Stimulated activated effector memory CD8-positive, alpha-beta T cell treated with anti-CD3 and anti-CD28 coated beads, Interleukin-12 subunit alpha, Interleukin-12 subunit beta, amount 100 ng/mL, for 72 hours (primary cell): Measurements from ENCODE around the gene KCTD13.

Experiments
- ATAC-seq: fragments of 150-1000 bp; cut with Tn5 transposase; 2 replicates; pipeline ENCODE4 v1.10.0; 2021
- DNase-seq, 2 donors: peaks; one replicate each; pipeline ENCODE4 v3.0.0; 2021 to 2022; ENCODE audit warnings: low spot score in 2 of 2
- H3K27ac Mint-ChIP-seq: one replicate; pipeline ENCODE4 v1.8.0; 2022; ENCODE audit warnings: mild to moderate bottlenecking, mixed read lengths
- H3K36me3 Mint-ChIP-seq: one replicate; pipeline ENCODE4 v1.8.0; 2022; ENCODE audit warnings: mild to moderate bottlenecking, mixed read lengths
- H3K4me1 Mint-ChIP-seq: one replicate; pipeline ENCODE4 v1.8.0; 2022; ENCODE audit warnings: mixed read lengths
- H3K4me3 Mint-ChIP-seq: one replicate; pipeline ENCODE4 v1.8.0; 2022; ENCODE audit warnings: mild to moderate bottlenecking, mixed read lengths
- H3K9me3 Mint-ChIP-seq: one replicate; pipeline ENCODE4 v1.8.0; 2022; ENCODE audit warnings: mixed read lengths

KCTD13 gene, protein sequence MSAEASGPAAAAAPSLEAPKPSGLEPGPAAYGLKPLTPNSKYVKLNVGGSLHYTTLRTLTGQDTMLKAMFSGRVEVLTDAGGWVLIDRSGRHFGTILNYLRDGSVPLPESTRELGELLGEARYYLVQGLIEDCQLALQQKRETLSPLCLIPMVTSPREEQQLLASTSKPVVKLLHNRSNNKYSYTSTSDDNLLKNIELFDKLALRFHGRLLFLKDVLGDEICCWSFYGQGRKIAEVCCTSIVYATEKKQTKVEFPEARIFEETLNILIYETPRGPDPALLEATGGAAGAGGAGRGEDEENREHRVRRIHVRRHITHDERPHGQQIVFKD

DNA sequence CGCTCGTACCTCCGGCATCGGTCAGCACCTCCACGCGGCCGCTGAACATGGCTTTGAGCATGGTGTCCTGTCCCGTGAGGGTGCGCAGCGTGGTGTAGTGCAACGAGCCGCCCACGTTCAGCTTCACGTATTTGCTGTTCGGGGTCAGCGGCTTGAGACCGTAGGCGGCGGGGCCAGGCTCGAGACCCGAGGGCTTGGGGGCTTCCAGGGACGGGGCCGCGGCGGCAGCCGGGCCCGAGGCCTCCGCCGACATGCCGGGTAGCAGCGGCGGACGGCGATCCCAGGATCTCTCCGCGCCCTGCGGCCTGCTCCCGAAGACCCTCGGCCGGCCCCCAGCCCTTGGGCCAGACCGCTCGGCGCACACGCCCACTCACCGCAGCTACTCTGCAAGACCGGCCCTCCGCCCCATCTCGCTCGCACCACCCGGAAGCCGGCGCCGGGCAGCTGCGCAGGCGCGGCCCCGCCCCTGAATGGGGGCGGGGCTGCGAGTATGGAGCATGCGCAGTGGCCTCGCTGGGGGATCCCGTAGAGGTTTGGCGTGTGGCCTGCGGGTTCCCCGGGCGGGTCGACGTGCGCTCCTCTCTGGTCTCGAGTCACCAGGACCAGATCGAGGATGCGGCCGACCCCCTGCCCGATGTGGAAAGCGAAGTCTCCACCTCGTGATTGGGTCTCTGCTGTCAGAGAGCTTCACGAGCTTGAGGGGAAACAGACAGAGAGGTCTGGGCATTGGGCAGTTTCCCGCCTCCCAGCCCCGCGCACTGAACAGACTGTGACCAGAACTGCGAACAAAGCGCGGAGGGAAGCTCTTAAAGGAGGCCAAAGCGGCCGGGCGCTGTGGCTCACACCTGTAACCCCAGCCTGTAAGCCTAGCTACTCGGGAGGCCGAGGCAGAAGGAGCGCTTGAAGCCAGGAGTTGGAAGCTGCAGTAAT is at the start of gene KCTD13:
TSS of gene KCTD13 (minus strand) at position 446 of the 930 bp plus-strand sequence. CDS start at position 253, 193 bp downstream.
- ATAC-seq (peak; percentile 93), DNase-seq (peak; percentile 98 to 99)

DNA sequence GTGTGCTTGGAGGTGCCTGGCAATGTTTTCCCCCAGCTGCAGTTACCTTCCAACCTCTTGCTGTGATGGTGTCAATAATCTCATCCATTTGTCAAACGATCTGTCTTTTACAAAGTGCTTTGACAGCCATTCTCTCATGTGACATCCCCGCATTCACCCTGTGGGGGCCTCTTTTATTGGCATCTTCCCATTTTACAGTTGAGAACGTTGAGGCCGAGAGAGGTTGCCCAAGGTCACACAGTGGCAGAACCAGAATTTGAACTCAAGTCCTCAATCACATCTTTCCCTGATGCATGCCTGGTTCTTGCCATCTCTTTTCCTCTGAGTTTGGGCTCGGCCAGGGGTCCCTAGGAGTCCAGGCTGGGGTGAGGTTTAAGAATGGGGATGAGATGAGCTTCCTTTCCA is 49.1 kb upstream of the KCTD13 start:
- Mint-ChIP-seq H3K9me3 (no peaks in the 10 kb centered on the region), H3K4me3 (peak overlapping the region; percentile 97), H3K4me1 (peaks cover 49% of the 10 kb centered on the region), H3K27ac (peak overlapping the region; percentile 95), H3K36me3 (peaks cover 54% of the 10 kb centered on the region)
- DNase-seq: no peak
- ATAC-seq: no peak

More for the DNA sequence above, at the start of gene KCTD13:
- peaks cover 40% of the 10 kb centered on the region for H3K4me1 Mint-ChIP-seq
- peak within 1 kb of the TSS; percentile 93 for H3K27ac Mint-ChIP-seq
- peak within 1 kb of the TSS; percentile 91 for H3K4me3 Mint-ChIP-seq
- no peaks in the 10 kb centered on the region for H3K9me3 Mint-ChIP-seq
- H3K36me3 Mint-ChIP-seq: peaks cover 50% of the 10 kb centered on the region

DNA sequence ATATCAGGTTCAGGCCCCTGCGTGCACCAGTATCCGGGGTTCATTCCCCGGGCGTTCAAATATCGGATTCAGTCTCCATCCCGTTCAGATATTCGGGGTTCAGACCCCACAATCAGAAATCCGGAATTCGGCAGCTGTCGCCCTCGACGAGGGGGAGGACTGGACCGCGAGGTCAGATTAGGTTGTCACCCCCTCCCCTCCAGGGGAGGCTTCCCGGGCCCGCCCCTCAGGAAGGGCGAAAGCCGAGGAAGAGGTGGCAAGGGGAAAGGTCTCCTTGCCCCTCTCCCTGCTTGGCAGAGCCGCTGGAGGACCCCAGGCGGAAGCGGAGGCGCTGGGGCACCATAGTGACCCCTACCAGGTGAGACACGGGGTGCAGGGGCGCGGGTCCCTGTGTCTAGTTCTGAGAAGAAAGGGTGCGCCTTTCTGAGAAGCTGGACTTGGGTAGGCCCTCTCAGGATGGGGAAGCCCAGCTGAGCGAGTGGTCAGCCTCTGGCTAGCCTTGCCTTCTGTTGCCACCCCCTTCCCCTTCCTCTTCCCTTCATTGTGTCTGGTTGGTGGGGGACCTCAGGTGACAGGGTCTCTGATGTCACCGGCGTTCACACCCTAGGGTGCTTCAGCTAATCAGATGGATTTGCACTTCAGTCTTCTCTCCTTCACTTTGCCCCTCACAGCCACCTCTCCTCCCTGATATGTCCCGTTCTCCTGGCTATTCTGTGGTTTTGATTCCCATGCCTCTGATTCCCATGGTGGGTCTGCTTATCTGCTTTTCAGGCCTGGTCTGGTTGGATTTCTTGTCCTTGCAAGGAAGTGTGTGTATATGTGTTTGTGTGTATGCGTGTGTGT is 48.5 kb upstream of the KCTD13 start:
- DNase-seq: no peak

DNA sequence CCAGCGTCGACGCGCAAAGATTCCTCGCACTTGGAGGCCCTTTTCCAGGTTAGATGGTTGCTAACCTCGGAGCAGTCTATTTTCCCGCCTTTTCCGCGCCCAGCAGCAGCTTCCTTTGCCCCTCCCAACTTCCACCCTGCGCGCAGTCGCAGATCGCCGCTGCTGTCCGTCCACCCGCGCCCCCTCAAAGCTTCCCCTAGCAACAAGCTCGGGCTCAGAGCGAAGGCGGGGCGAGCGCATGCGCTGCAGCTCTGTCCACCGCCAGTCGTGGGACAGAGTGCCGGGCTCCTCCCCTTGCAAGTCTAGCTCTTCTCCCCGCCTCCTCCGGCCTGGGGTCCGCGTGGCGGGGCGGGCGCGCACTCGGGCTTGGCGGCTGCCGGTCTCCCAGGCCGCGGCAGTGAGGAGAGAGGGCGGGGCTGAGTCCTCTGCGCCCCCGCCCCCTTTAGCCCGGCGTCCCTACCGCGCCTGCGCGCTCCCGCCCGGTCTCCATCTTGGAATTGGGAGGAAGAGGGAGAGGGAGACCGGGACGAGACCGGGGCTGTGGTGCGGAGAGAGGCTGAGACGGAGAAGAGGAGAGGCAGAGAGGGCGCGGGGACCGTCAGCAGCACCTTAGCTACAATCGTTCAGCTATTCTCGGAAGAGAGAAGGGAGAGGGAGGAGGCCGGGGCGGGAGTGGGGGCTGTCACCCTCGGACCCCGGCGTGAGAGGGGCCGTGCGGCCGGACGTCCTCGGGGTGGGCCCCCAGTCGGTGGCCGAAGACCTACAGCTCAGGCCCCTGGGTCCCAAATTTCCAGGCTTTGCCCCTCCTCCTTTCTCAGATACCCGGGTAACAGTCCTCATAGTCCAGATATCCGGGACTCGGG is 47.6 kb upstream of the KCTD13 start, which contains the start of gene TAOK2:
TSS of gene TAOK2 (plus strand) at position 485 of the 863 bp plus-strand sequence. CDS start 3,905 bp downstream, outside the sequence.
- ATAC-seq (peak; percentile 98), DNase-seq (peak; percentile 92 to 99)
- Mint-ChIP-seq H3K9me3 (no peaks in the 10 kb centered on the region), H3K36me3 (peaks cover 52% of the 10 kb centered on the region), H3K4me1 (peaks cover 40% of the 10 kb centered on the region), H3K4me3 (peak within 1 kb of the TSS; percentile 97), H3K27ac (peak within 1 kb of the TSS; percentile 95)

More for the DNA sequence above, 48.5 kb upstream of the KCTD13 start:
- peaks cover 47% of the 10 kb centered on the region for H3K4me1 Mint-ChIP-seq
- H3K36me3 Mint-ChIP-seq: peaks cover 52% of the 10 kb centered on the region
- H3K4me3 Mint-ChIP-seq: peak overlapping the region; percentile 97
- no peak for ATAC-seq
- no peaks in the 10 kb centered on the region for H3K9me3 Mint-ChIP-seq
- H3K27ac Mint-ChIP-seq: peak overlapping the region; percentile 95

DNA sequence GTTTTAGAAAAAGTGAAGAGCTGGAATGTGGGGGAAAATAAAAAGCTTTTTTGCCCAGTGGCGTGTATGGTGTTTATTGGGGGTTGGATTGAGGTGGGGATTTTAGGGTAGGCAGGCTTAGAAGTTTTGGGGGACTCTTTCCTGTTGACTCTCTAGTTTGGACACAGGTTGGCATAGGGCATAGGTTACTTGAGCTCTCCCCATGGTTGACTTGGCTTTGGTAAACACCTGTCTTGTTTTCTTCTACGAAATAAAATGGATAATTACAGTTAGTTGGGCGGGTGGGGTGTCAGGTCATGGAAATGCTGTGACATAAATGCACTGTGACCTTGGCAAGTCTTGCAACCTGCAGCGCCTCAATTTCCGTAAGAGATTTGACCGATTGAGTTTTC is 47.0 kb upstream of the KCTD13 start:
- Mint-ChIP-seq H3K36me3 (peaks cover 53% of the 10 kb centered on the region), H3K27ac (peak overlapping the region; percentile 95), H3K4me3 (peak overlapping the region; percentile 97), H3K4me1 (peaks cover 40% of the 10 kb centered on the region), H3K9me3 (no peaks in the 10 kb centered on the region)
- ATAC-seq: no peak
- DNase-seq: no peak

DNA sequence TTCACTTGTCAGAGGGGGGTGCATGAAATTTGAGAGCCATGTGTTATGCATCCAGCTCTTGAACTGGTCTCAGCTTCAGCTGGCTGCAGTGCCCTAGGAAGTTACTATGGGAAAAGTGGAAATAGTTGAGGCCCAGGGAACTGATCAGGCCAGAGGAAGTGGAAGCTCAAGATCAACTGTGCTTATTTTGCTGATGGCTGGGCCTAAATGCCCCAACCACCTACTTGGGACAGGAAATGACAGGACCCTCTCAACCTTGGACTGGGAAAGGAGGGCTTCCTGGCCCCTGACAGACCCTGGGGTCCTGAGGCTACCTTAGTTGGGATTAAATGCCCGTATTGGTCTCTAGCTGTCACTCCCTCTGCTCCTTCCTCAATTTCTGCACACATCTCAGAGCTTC is 46.5 kb upstream of the KCTD13 start:
- H3K4me3 Mint-ChIP-seq: peak overlapping the region; percentile 97
- DNase-seq: no peak
- peaks cover 58% of the 10 kb centered on the region for H3K36me3 Mint-ChIP-seq
- H3K4me1 Mint-ChIP-seq: peaks cover 37% of the 10 kb centered on the region
- no peak for ATAC-seq
- H3K9me3 Mint-ChIP-seq: no peaks in the 10 kb centered on the region
- peak overlapping the region; percentile 95 for H3K27ac Mint-ChIP-seq

DNA sequence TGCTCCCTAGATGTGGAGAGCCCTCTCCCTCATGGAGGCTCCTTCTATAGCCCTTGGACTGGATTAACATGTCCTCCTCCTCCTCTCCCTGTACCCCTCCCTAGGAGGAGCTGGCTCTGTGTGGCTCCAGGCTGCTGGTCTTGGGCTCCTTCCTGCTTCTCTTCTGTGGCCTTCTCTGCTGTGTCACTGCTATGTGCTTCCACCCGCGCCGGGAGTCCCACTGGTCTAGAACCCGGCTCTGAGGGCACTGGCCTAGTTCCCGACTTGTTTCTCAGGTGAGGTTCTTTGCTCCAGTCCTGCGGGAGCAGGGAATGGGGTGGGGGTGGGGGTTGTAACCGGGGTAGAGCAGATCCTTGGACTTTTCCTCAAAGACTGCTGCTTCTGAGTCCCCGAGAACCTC is 45.3 kb upstream of the KCTD13 start:
- no peak for ATAC-seq
- no peak for DNase-seq
- no peaks in the 10 kb centered on the region for H3K9me3 Mint-ChIP-seq

DNA sequence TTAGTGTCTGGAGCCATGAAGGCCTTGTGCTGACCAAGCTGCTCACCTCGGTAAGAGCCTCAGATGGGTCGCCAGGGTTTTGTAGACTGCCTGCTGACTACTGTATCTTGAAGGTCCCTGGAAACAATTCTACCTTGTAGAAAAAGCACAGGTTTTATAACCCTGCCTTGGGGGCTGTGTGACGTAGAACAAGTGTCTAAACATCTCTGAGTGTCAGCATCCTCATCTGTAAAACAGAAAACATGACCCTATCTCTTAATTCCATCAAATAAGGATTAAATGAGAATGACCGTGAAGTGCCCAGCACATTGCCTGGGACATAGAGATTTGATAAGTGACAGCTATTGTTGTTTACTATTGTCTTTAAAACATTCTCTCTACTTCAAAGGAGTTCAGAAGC is 42.2 kb upstream of the KCTD13 start:
- H3K4me1 Mint-ChIP-seq: peaks cover 5% of the 10 kb centered on the region
- no peak overlapping the region for H3K4me3 Mint-ChIP-seq
- no peak overlapping the region for H3K27ac Mint-ChIP-seq
- DNase-seq (no peak), ATAC-seq (no peak)
- H3K36me3 Mint-ChIP-seq: peaks cover 41% of the 10 kb centered on the region
- H3K9me3 Mint-ChIP-seq: no peaks in the 10 kb centered on the region

More for the DNA sequence above, 45.3 kb upstream of the KCTD13 start:
- Mint-ChIP-seq H3K4me1 (peaks cover 25% of the 10 kb centered on the region), H3K27ac (peak overlapping the region; percentile 60), H3K36me3 (peaks cover 55% of the 10 kb centered on the region), H3K4me3 (no peak overlapping the region)

DNA sequence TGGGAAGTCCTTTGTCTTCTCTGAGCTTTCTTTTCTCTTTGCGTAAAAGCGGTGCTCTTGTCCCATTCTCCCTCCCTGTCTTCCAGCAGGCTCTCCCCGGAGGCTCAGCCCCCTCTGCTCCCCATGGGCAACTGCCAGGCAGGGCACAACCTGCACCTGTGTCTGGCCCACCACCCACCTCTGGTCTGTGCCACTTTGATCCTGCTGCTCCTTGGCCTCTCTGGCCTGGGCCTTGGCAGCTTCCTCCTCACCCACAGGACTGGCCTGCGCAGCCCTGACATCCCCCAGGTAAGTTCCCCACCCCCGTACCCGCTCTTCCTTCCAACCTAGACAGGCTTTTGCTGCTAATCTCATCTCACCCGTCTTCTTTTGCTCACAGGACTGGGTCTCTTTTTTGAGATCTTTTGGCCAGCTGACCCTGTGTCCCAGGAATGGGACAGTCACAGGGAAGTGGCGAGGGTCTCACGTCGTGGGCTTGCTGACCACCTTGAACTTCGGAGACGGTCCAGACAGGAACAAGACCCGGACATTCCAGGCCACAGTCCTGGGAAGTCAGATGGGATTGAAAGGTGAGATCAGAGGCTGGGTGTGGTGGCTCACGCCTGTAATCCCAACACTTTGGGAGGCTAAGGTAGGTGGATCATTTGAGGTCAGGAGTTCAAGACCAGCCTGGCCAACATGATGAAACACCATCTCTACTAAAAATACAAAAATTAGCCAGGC is 37.2 kb upstream of the KCTD13 start:
- H3K4me1 Mint-ChIP-seq: peaks cover 18% of the 10 kb centered on the region
- no peaks in the 10 kb centered on the region for H3K9me3 Mint-ChIP-seq
- peak overlapping the region; percentile 89 for H3K27ac Mint-ChIP-seq
- ATAC-seq (no peak), DNase-seq (no peak)
- peak overlapping the region; percentile 84 for H3K4me3 Mint-ChIP-seq
- H3K36me3 Mint-ChIP-seq: peaks cover 11% of the 10 kb centered on the region

DNA sequence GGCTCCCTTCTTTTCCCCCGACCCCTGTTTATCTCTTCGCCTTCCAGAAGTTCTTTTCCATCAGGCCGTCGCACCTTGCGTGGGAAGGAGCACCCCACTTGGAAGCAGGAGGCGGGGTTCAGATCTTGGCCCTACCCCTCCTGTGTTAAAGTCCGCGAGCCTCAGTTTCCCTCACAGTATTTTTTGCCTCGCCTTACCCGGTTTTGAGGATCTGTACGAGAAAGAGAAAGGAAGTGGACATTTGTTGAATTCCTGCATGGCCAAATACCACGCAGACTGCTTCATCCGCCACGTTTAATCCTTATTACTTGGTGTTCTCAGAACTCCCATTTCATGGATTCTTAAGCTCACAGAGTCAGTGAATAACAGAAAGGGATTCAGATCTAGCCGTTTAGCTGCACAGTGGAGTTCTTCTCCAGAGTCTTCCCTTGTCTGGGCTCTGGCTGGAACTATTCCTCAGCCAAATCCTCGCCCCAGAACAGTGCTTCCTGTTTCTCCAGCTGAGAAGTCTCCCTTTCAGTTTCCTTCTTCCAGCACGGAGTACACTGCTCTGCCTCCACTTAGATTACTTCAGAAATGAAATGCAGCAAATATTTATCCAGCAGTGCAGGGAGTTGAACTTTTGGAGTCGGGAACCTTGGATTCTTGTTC is 36.4 kb upstream of the KCTD13 start:
- H3K4me1 Mint-ChIP-seq: peaks cover 18% of the 10 kb centered on the region
- H3K27ac Mint-ChIP-seq: peak overlapping the region; percentile 89
- DNase-seq (no peak), ATAC-seq (no peak)
- H3K36me3 Mint-ChIP-seq: peaks cover 4% of the 10 kb centered on the region
- peak overlapping the region; percentile 84 for H3K4me3 Mint-ChIP-seq
- H3K9me3 Mint-ChIP-seq: no peaks in the 10 kb centered on the region

DNA sequence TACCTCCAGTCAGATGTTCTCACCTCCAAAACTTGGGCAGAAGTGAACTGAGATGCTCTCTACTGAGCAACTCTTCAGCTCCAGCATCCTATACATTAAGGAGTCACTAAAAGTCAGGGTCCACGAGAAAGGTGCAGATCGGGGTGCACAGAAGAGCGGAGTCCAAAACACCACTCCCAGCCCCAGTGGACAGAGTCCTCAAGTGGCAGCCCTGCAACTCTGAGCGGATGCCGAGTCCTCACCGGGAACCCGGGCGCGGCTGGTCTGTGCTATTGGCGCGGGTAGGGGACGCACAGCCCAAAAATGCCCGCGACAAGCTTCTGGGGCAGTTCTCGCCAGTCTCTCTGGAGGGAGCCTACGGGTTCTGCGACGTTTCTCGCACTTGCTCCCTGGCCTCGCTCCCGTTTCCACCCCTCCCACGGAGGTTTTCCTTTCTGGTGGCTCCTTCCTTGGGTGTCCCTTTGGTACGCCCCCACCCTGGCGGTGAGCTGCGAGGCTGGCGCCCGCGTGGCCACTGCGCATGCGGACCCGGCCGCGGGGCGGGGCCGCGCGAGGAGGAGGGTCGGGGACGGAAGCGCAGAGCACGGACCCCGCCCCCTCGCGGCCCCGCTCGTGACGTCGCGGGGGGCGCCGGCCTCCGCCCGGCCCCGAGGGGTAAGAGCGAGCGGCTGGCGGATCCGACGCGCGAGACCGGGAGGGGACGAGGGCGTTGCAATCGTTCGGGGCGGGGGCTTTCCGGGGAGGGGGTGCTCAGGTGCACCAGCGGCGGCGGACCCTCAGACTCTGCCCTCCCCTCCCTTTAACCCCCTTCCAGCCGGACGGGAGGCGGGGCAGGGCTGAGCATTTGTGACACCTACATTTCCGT is 35.7 kb upstream of the KCTD13 start, which contains the start of gene TMEM219:
TSS of gene TMEM219 (plus strand) at position 601 of the 865 bp plus-strand sequence. CDS start 1,065 bp downstream, outside the sequence.
- no peaks in the 10 kb centered on the region for H3K36me3 Mint-ChIP-seq
- ATAC-seq: peak; percentile 90
- H3K9me3 Mint-ChIP-seq: no peaks in the 10 kb centered on the region
- peak within 1 kb of the TSS; percentile 84 for H3K4me3 Mint-ChIP-seq
- DNase-seq: peak; percentile 98 to 99
- peak within 1 kb of the TSS; percentile 89 for H3K27ac Mint-ChIP-seq
- peaks cover 18% of the 10 kb centered on the region for H3K4me1 Mint-ChIP-seq

DNA sequence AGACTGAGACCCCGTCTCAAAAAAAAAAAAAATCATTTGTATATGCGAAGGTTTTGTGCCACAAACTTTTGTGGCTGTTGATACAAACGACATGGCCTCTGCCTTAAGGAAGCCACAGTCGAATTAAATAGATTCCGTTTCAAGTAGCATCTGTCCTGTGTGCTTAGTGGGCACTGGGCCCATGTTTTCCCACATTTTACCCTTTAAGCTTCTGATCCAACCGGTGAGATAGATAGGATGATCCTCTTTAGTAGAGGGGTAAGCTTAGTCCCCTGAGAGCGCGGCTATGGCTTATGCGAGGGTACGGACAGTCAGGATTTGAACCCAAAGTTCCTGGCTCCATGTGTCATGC is 35.1 kb upstream of the KCTD13 start:
- Mint-ChIP-seq H3K4me3 (peak overlapping the region; percentile 84), H3K9me3 (no peaks in the 10 kb centered on the region), H3K36me3 (no peaks in the 10 kb centered on the region), H3K4me1 (peaks cover 18% of the 10 kb centered on the region), H3K27ac (peak overlapping the region; percentile 89)
- no peak for ATAC-seq
- no peak for DNase-seq
